WERI-Rb-1 (cell line): ENCODE results near the gene DKKL1.

Experiments used
- DNase-seq: peaks from one replicate; pipeline ENCODE4 v3.0.0-alpha.2; 2020
- H3K27ac ChIP-seq: fragments of 250-450 bp; sonication (Bioruptor Pico); 2 replicates; pipeline ENCODE4 v1.5.1; 2020; ENCODE audit warnings: mild to moderate bottlenecking, moderate library complexity
- H3K27me3 ChIP-seq: fragments of 250-450 bp; sonication (Bioruptor Pico); 2 replicates; pipeline ENCODE4 v1.5.1; 2021; ENCODE audit warnings: mild to moderate bottlenecking, low read depth, moderate library complexity; ENCODE audit not compliant: insufficient read depth, severe bottlenecking
- H3K36me3 ChIP-seq: fragments of 250-450 bp; sonication (Bioruptor Pico); 2 replicates; pipeline ENCODE4 v1.5.1; 2020; ENCODE audit warnings: mild to moderate bottlenecking, moderate library complexity
- H3K4me3 ChIP-seq: 2 replicates; pipeline ENCODE4 v1.5.1; 2011; ENCODE audit warnings: low read depth, mild to moderate bottlenecking, control low read depth, low read length
- H3K9me3 ChIP-seq: fragments of 250-450 bp; sonication (Bioruptor Pico); 2 replicates; pipeline ENCODE4 v1.5.1; 2021; ENCODE audit warnings: mild to moderate bottlenecking, moderate library complexity; ENCODE audit not compliant: severe bottlenecking
- TF ChIP-seq, protein P1 (sequence below): IDR thresholded peaks from 2 replicates; pipeline ENCODE4 v1.5.1; 2011; ENCODE audit warnings: low read depth, mild to moderate bottlenecking, control low read depth, inconsistent platforms, low read length

The DKKL1 gene

GRCh38 chr19:49418511-49418910 is 54.8 kb downstream of the DKKL1 start:
- Histone ChIP-seq H3K36me3 (no peaks in the 10 kb centered on the region), H3K4me3 (no peak overlapping the region), H3K27me3 (no peaks in the 10 kb centered on the region), H3K9me3 (no peaks in the 10 kb centered on the region), H3K27ac (peak overlapping the region; percentile 73)
- TF ChIP-seq, protein P1, sequence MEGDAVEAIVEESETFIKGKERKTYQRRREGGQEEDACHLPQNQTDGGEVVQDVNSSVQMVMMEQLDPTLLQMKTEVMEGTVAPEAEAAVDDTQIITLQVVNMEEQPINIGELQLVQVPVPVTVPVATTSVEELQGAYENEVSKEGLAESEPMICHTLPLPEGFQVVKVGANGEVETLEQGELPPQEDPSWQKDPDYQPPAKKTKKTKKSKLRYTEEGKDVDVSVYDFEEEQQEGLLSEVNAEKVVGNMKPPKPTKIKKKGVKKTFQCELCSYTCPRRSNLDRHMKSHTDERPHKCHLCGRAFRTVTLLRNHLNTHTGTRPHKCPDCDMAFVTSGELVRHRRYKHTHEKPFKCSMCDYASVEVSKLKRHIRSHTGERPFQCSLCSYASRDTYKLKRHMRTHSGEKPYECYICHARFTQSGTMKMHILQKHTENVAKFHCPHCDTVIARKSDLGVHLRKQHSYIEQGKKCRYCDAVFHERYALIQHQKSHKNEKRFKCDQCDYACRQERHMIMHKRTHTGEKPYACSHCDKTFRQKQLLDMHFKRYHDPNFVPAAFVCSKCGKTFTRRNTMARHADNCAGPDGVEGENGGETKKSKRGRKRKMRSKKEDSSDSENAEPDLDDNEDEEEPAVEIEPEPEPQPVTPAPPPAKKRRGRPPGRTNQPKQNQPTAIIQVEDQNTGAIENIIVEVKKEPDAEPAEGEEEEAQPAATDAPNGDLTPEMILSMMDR: no peak
- DNase-seq: no peak

DNA sequence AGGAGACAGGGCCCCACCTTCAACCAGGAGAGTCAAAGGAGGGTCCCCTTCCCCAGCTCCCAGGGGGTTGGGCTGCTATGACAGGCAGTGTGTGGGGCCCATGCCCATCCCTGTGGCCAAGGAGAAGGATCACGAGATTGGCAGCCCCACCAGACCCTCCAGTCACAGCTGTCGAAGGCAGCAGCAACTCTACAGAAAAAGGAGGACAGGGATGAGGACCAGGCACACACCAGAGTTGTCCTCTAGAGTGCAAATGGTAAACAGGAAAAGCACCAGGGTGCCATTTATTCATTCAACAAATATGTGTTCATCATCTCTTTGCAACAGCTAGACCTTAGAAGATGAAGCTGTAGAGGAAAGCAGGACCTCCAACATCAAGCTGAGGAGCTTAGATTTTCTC is 55.5 kb downstream of the DKKL1 start:
- Histone ChIP-seq H3K9me3 (no peaks in the 10 kb centered on the region), H3K27me3 (no peaks in the 10 kb centered on the region), H3K36me3 (no peaks in the 10 kb centered on the region), H3K27ac (peak overlapping the region; percentile 73), H3K4me3 (no peak overlapping the region)
- no peak for DNase-seq
- TF ChIP-seq, protein P1: no peak

- TF ChIP-seq, protein P1: no peak
- H3K27ac ChIP-seq: no peak overlapping the region
- H3K4me3 ChIP-seq: no peak overlapping the region
- no peak for DNase-seq
- no peaks in the 10 kb centered on the region for H3K36me3 ChIP-seq
- H3K9me3 ChIP-seq: no peaks in the 10 kb centered on the region
- H3K27me3 ChIP-seq: no peaks in the 10 kb centered on the region
Measured at GRCh38 chr19:49420227-49420626, 56.5 kb downstream of the DKKL1 start.

DNA sequence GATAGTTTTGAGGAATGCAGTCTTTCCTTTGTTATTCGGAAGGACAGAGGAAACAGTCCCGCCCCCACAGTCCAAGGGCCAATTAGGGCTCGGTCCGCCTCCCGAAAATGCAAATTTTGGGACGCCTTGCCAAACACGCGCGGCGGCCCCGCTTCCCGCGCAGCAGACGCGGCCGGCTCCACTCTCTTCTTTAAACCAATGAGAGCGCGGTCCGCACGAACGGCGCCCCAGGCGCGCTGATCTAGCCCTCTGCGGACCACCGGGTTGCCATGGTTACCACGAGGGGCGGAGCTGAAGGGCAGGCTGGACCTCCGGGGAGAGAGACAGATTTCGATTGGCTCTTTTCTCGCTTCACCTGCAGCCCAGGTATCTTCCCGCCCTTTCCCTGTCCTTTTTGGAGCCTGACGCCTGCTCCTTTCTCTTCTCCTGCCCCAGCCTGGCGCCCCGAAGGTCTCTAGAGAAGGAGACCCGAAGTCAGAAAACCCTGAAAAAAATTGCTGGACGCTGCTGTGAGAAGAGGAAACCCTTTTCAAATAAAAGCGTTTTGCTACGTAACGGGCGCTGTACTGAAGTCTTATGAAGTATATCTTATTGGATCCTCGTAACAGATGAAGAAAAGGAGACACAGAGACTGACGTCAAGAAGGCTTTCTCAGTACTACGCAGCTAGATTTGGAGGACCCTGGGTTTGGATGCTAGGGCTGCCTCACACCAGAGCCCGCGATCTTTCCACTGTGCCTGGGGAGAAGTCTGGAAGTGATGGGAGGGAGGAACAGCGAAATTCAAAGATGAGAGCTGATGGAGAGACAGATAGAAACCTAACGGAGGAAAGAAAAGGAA is 57.6 kb downstream of the DKKL1 start:
- Histone ChIP-seq H3K36me3 (no peaks in the 10 kb centered on the region), H3K9me3 (no peaks in the 10 kb centered on the region), H3K27ac (no peak overlapping the region), H3K4me3 (no peak overlapping the region), H3K27me3 (no peaks in the 10 kb centered on the region)
- DNase-seq: no peak
- TF ChIP-seq, protein P1: no peak

DNA sequence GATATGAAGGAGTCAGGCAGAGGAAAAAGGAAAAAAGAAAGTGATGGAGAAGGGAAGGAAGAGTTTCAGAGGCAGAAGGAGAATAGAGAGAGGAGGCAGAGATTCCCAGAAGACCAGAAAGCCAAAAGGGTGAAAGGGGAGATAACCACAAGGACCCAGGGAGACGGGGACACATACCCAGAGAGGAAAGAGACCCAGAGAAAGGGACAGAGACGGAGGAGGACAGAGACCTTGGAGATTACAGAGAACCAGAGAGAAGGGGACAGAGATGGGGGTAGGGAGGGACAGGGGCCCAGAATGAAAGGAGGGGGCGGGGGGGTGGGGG is 58.2 kb downstream of the DKKL1 start:
- H3K27ac ChIP-seq: no peak overlapping the region
- no peaks in the 10 kb centered on the region for H3K27me3 ChIP-seq
- H3K36me3 ChIP-seq: no peaks in the 10 kb centered on the region
- no peaks in the 10 kb centered on the region for H3K9me3 ChIP-seq
- TF ChIP-seq, protein P1: no peak
- H3K4me3 ChIP-seq: no peak overlapping the region
- DNase-seq: no peak
